GM23248 (cell line): ENCODE data around the gene KLHL2.

Source experiments
- EZH2 ChIP-seq: fragments of 200-600 bp; sonication (generic); IDR thresholded peaks from 2 replicates; pipeline ENCODE4 v1.6.1; 2018; ENCODE audit warnings: antibody characterized with exemption, mild to moderate bottlenecking; ENCODE audit not compliant: insufficient read depth, poor library complexity, severe bottlenecking
- EZH2phosphoT487 ChIP-seq: fragments of 200-600 bp; sonication (generic); IDR thresholded peaks from 2 replicates; pipeline ENCODE4 v1.6.1; 2018; ENCODE audit warnings: antibody characterized with exemption, moderate library complexity, mild to moderate bottlenecking, low read depth; ENCODE audit not compliant: insufficient read depth

DNA sequence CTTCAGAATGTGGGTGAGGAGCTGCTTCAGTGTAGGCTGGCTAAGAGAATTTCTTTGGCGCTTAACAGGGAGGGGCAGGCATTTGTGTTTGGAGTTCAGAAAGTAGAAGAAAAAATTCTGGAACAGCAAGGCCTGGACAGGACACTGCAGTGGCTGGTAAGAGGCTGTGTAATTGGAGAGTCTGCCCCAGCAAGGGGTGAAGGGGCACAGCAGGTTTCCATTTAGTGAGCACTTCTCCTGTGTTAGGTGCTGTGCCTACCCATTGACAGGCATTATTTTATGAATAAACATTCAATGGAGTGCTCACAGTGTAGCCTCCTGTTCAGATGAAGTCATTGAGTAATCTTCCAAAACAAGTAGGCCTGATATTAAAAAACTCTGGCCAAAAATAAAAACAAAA is 160.8 kb downstream of the KLHL2 start:
- TF ChIP-seq EZH2phosphoT487 (no peak), EZH2 (no peak)
